K562 (cell line): ENCODE results near the gene HYAL3. TPM values are rescaled to one million over a fixed set of nuclear protein-coding genes. Genes with fewer than 3 reads are reported as not detected.

ENCODE experiments used
- ATAC-seq: fragments of 200-7000 bp; cut with Tn5 transposase; 3 replicates; pipeline ENCODE4 v1.9.1; 2020; ENCODE audit warnings: moderate library complexity
- BruUV-seq: library from RNA; stranded (reverse); fragments of 400-500 nt; replicated peaks from 2 replicates; lab custom pipeline; 2021; lab: Mats Ljungman, UMichigan
- CTCF ChIA-PET: fragments of 300-600 bp; formaldehyde crosslinking; extraction: SDS; loops from one replicate; lab custom pipeline; 2021; ENCODE audit warnings: low intra/inter-chr PET ratio; lab: Yijun Ruan, JAX
- POLR2A ChIA-PET: fragments of 300-600, 350-650 bp; sonication (Branson Sonifier 250); formaldehyde crosslinking; extraction: SDS; loops from one replicate; lab custom pipeline; 2021; ENCODE audit warnings: antibody characterized with exemption, inconsistent platforms; lab: Yijun Ruan, JAX
- DNase-seq, 4 experiments: peaks; one replicate each; pipeline versions ENCODE4 v3.0.0 to v3.0.0-alpha.2; 2011 to 2018; ENCODE audit warnings: low spot score in 3 of 4, mixed read lengths in 3 of 4; ENCODE audit errors: extremely low read depth in 1 of 4
- FAIRE-seq: peaks from 2 replicates; lab custom pipeline; 2011; peaks lifted over from hg19 to GRCh38; lab: Jason Lieb, UNC
- H2AFZ ChIP-seq: 2 replicates; pipeline ENCODE4 v1.6.0; 2011; ENCODE audit warnings: low read depth, low read length, control low read depth, inconsistent platforms
- H3K27ac ChIP-seq: fragments of 200-600 bp; 3 replicates; pipeline ENCODE4 v1.8.0; 2011; ENCODE audit warnings: low read depth, mild to moderate bottlenecking, control low read depth, inconsistent platforms, low read length, moderate library complexity, mixed read lengths; ENCODE audit errors: extremely low read depth
- H3K27me3 ChIP-seq, 2 experiments: fragments of 300-600 bp in 1 of 2; 2 replicates in 1 of 2; 3 replicates in 1 of 2; pipeline versions ENCODE4 v1.6.0 to v1.8.0; 2011; ENCODE audit warnings: inconsistent platforms in 2 of 2, low read length in 2 of 2, mild to moderate bottlenecking in 1 of 2, mixed read lengths in 1 of 2, moderate library complexity in 1 of 2; ENCODE audit not compliant: control insufficient read depth in 2 of 2, insufficient read depth in 2 of 2
- H3K36me3 ChIP-seq: fragments of 300-600 bp; 3 replicates; pipeline ENCODE4 v1.8.0; 2011; ENCODE audit warnings: mild to moderate bottlenecking, low read length, inconsistent platforms; ENCODE audit not compliant: control insufficient read depth, insufficient read depth
- H3K4me1 ChIP-seq, 2 experiments: fragments of 200-600 bp in 1 of 2; replicated peaks in 1 of 2; 2 replicates in 1 of 2; 3 replicates in 1 of 2; pipeline versions ENCODE4 v1.5.1 to v1.8.0; 2011; ENCODE audit warnings: inconsistent platforms in 2 of 2, low read length in 2 of 2, mild to moderate bottlenecking in 1 of 2, mixed read lengths in 1 of 2, moderate library complexity in 1 of 2; ENCODE audit not compliant: control insufficient read depth in 2 of 2, insufficient read depth in 2 of 2
- H3K4me2 ChIP-seq: 2 replicates; pipeline ENCODE4 v1.6.1; 2011; ENCODE audit warnings: low read length, control low read depth, inconsistent platforms, mixed read lengths; ENCODE audit not compliant: insufficient read depth
- H3K4me3 ChIP-seq: fragments of 200-600 bp; sonication (generic), shearing (Covaris generic); 2 replicates; pipeline ENCODE4 v1.5.1; 2016; ENCODE audit warnings: control low read depth, inconsistent platforms
- H3K79me2 ChIP-seq: fragments of 200-600 bp; 3 replicates; pipeline ENCODE4 v1.8.0; 2011; ENCODE audit warnings: low read length, inconsistent platforms; ENCODE audit not compliant: control insufficient read depth, insufficient read depth
- H3K9ac ChIP-seq, 2 experiments: 2 replicates each; pipeline versions ENCODE4 v1.6.0 to v1.6.1; 2011; ENCODE audit warnings: low read depth in 2 of 2, low read length in 2 of 2, control low read depth in 1 of 2, inconsistent platforms in 1 of 2, mild to moderate bottlenecking in 1 of 2, mixed read lengths in 1 of 2; ENCODE audit not compliant: insufficient read depth in 1 of 2
- H3K9me1 ChIP-seq: one replicate; pipeline ENCODE4 v1.6.0; 2011; ENCODE audit warnings: inconsistent platforms, mild to moderate bottlenecking, low read length, moderate library complexity; ENCODE audit not compliant: control insufficient read depth, insufficient read depth
- H3K9me3 ChIP-seq: replicated peaks from 2 replicates; pipeline ENCODE4 v1.5.1; 2011; ENCODE audit warnings: low read depth, low read length, inconsistent platforms; ENCODE audit not compliant: control insufficient read depth, insufficient read depth
- H4K20me1 ChIP-seq: replicated peaks from 2 replicates; pipeline ENCODE4 v1.6.1; 2011; ENCODE audit warnings: low read length, inconsistent platforms, mixed read lengths; ENCODE audit not compliant: control insufficient read depth, insufficient read depth
- XRCC4 ChIP-seq: IDR thresholded peaks from one replicate; pipeline ENCODE4 v1.6.1; 2011; ENCODE audit not compliant: insufficient read depth, insufficient read length; ENCODE audit errors: extremely low read depth
- ZFPM2 ChIP-seq: fragments of 250-450 bp; sonication (Bioruptor Pico); IDR thresholded peaks from 2 replicates; pipeline ENCODE4 v1.5.1; 2022; ENCODE audit warnings: mild to moderate bottlenecking
- ZSCAN32 ChIP-seq: fragments of 450-650 bp; formaldehyde crosslinking; IDR thresholded peaks from 2 replicates; pipeline ENCODE4 v1.4.0; 2020; ENCODE audit warnings: mild to moderate bottlenecking, moderate library complexity
- WGBS: fragments of 100-300 bp; shearing (Covaris generic); methylation state at CpG from one replicate; pipeline ENCODE4 v1.1.6; 2016; ENCODE audit warnings: low coverage, mixed read lengths; ENCODE audit not compliant: insufficient coverage; ENCODE audit errors: missing lambda C conversion rate; 5-methylcytosine and 5-hydroxymethylcytosine counted together
- in situ Hi-C: fragments of 300-500 bp; cut with MboI; formaldehyde crosslinking; loops from 4 replicates; pipeline ENCODE4 v1.15.0; 2018; ENCODE audit warnings: inconsistent platforms, mixed read lengths
- intact Hi-C: fragments of 100-400 bp; cut with micrococcal nuclease; formaldehyde crosslinking; loops from 2 replicates; pipeline ENCODE4 v1.14.2; 2022
- polyA plus RNA-seq, 8 experiments: library from polyadenylated mRNA; depleted of rRNA in 4 of 8; stranded (reverse) in 5 of 8; unstranded in 3 of 8; fragments of >200 nt; fragmentation: Nextera tagmentation in 2 of 8; fragmentation: Illumina TruSeq in 1 of 8; extraction: Ambion mirVana in 2 of 8; extraction: Trizol in 1 of 8; gene quantifications; 2 replicates each; pipeline versions ENCODE4 v1.2.1 to v1.2.3, GENCODE V29; 2011 to 2014; ENCODE audit warnings: inconsistent platforms in 1 of 8, missing spikeins in 1 of 8
- total RNA-seq, 7 experiments: library from RNA; depleted of rRNA in 6 of 7; stranded (reverse); fragments of >200 nt in 6 of 7; fragmentation: Illumina TruSeq in 2 of 7; extraction: Trizol in 2 of 7; gene quantifications; 2 replicates each; pipeline versions ENCODE4 v1.2.1 to v1.2.3, GENCODE V29; 2011 to 2021; ENCODE audit warnings: low replicate concordance in 1 of 7
- TF ChIP-seq, protein P1 (sequence below): sonication (generic); formaldehyde crosslinking; IDR thresholded peaks from 2 replicates; pipeline ENCODE4 v1.8.1; 2023; ENCODE audit warnings: mild to moderate bottlenecking, missing genetic modification reagents
- TF ChIP-seq, protein P2 (sequence below): sonication (generic); formaldehyde crosslinking; IDR thresholded peaks from 2 replicates; pipeline ENCODE4 v1.4.0; 2020; ENCODE audit warnings: mild to moderate bottlenecking, missing genetic modification reagents
- TF ChIP-seq, protein P3 (sequence below), 3 experiments: IDR thresholded peaks in 2 of 3; conservative IDR thresholded peaks in 1 of 3; 2 replicates each; pipeline ENCODE4 v1.5.1; 2011 to 2012; ENCODE audit warnings: low read length in 3 of 3, mild to moderate bottlenecking in 3 of 3, control low read depth in 2 of 3, improper control_type of control experiment in 1 of 3, inconsistent platforms in 1 of 3, low read depth in 1 of 3, mixed read lengths in 1 of 3, moderate library complexity in 1 of 3; ENCODE audit not compliant: insufficient read depth in 2 of 3
- TF ChIP-seq, protein P4 (sequence below): sonication (generic); formaldehyde crosslinking; IDR thresholded peaks from 2 replicates; pipeline ENCODE4 v1.8.1; 2023; ENCODE audit warnings: mild to moderate bottlenecking, missing genetic modification reagents
- TF ChIP-seq, protein P5 (sequence below): IDR thresholded peaks from 2 replicates; pipeline ENCODE4 v1.6.1; 2012; ENCODE audit warnings: low read depth, low read length, improper control_type of control experiment, borderline replicate concordance

The HYAL3 gene
- total and polyA plus RNA-seq, 9 of the 15 experiments (the other 6 are each of a cell fraction or from before 2014, with no cell fraction given), result 0.38 to 9.1 (median 6.8) TPM

DNA sequence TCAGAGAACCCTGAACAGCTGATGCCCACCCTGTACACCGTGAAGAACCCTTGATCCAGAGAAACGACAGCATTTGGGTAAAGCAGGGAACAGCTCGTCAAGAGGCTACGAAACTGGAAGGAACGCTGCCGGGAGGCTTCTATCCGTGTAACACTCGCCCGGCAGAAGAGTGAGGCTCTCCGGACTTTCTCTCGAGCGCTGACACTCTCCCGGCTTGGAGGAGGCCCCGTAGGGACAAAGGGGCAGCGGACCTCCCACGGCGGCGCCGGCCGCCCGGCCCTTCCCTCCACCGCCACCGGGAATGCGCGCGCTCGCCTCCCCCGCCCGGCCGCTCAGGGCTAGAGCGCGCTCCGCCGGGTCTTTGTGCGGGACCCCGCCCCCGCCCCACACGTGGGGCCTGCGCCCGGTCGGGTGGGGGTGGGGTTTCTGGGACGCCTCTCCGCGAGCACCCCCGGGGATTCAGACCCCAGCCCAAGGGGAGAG is 21.7 kb upstream of the HYAL3 start (continued):
- TF ChIP-seq, protein P1, sequence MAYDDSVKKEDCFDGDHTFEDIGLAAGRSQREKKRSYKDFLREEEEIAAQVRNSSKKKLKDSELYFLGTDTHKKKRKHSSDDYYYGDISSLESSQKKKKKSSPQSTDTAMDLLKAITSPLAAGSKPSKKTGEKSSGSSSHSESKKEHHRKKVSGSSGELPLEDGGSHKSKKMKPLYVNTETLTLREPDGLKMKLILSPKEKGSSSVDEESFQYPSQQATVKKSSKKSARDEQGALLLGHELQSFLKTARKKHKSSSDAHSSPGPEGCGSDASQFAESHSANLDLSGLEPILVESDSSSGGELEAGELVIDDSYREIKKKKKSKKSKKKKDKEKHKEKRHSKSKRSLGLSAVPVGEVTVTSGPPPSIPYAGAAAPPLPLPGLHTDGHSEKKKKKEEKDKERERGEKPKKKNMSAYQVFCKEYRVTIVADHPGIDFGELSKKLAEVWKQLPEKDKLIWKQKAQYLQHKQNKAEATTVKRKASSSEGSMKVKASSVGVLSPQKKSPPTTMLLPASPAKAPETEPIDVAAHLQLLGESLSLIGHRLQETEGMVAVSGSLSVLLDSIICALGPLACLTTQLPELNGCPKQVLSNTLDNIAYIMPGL (CRISPR knock-in tag), result no peak
- TF ChIP-seq ZSCAN32, result no peak
- TF ChIP-seq, protein P2, sequence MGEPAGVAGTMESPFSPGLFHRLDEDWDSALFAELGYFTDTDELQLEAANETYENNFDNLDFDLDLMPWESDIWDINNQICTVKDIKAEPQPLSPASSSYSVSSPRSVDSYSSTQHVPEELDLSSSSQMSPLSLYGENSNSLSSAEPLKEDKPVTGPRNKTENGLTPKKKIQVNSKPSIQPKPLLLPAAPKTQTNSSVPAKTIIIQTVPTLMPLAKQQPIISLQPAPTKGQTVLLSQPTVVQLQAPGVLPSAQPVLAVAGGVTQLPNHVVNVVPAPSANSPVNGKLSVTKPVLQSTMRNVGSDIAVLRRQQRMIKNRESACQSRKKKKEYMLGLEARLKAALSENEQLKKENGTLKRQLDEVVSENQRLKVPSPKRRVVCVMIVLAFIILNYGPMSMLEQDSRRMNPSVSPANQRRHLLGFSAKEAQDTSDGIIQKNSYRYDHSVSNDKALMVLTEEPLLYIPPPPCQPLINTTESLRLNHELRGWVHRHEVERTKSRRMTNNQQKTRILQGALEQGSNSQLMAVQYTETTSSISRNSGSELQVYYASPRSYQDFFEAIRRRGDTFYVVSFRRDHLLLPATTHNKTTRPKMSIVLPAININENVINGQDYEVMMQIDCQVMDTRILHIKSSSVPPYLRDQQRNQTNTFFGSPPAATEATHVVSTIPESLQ, result no peak

DNA sequence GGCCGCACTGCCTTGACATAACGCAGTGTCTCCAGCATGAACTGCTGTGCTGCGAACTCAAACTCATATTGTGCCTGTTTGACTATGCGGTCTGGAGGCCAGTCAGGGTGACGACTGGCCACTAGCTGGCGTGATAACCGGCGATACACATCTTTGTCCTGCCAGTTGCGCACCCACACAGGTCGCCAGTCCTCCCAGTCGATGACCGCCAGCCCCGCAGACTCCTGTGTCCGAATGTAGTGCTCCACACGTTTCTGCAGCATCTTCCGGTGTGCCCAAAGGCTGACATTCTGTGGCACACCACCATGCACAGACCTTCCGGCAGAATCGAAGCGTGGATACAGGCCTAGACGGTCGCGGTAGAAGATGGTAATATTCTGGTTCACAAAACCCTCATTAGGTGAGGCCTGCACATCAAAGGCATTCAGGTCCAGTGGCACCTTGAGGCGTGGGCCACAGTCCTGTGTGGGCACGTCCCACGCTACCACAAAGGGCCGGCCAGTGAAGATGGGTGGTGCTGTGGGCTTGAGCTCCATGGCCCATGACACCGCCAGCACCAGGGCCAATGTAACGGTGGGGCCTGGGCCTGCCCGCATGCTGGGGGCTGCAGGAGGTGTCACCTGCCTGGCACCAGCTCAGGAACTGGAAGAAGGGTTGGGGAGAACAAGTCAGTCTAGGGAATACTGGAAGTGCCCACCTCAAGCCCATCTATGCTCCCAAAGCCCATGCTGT is 20.9 kb upstream of the HYAL3 start:
- peak overlapping the region; percentile 98 for H3K9ac ChIP-seq
- no peaks in the 10 kb centered on the region for H4K20me1 ChIP-seq
- 76% methylated on average over 19 of the region's 29 CpGs for WGBS
- no peaks in the 10 kb centered on the region for H3K27me3 ChIP-seq
- intact Hi-C loops, result no loop called here
- BruUV-seq, result no TSS peak
- peaks cover 22% of the 10 kb centered on the region for H3K79me2 ChIP-seq
- no peak for ATAC-seq
- in situ Hi-C loops, result no loop called here
- H3K9me1 ChIP-seq, result no peaks in the 10 kb centered on the region
- peaks cover 29% of the 10 kb centered on the region; the same call in 2 of the 3 replicates for H3K36me3 ChIP-seq
- peak; percentile 32 for FAIRE-seq
- H3K4me3 ChIP-seq, result peak overlapping the region; percentile 81
- H3K27ac ChIP-seq, result peak overlapping the region; percentile 100; the same call in 1 of the 3 replicates
- POLR2A ChIA-PET, result interaction anchor here (0.9 to 1.2 kb wide), 3 partner anchors 8 to 58 kb away, joined by 4 to 5 read pairs (median 4); partner anchors contain the start of gene TUSC2
- H3K4me1 ChIP-seq, result peaks cover 36 to 80% of the 10 kb centered on the region in 2 experiments
- H3K4me2 ChIP-seq, result peak overlapping the region; percentile 90
- H3K9me3 ChIP-seq, result no peaks in the 10 kb centered on the region
- no peak for DNase-seq
- CTCF ChIA-PET, result no interaction called here
- no peak overlapping the region for H2AFZ ChIP-seq
- TF ChIP-seq, protein P3, sequence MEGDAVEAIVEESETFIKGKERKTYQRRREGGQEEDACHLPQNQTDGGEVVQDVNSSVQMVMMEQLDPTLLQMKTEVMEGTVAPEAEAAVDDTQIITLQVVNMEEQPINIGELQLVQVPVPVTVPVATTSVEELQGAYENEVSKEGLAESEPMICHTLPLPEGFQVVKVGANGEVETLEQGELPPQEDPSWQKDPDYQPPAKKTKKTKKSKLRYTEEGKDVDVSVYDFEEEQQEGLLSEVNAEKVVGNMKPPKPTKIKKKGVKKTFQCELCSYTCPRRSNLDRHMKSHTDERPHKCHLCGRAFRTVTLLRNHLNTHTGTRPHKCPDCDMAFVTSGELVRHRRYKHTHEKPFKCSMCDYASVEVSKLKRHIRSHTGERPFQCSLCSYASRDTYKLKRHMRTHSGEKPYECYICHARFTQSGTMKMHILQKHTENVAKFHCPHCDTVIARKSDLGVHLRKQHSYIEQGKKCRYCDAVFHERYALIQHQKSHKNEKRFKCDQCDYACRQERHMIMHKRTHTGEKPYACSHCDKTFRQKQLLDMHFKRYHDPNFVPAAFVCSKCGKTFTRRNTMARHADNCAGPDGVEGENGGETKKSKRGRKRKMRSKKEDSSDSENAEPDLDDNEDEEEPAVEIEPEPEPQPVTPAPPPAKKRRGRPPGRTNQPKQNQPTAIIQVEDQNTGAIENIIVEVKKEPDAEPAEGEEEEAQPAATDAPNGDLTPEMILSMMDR (IDR thresholded peaks at IDR 0.05 in 2 of 3, conservative IDR thresholded peaks at IDR 0.05 in 1 of 3; ENCODE audit: insufficient read depth in 2 of 3, low read depth in 1 of 3, low read length in 3 of 3), result 0 out of 6 replicates have a peak, but pooled peaks of 2 of the 3 experiments have one; percentile 5 to 14
- TF ChIP-seq XRCC4, result no peak
- TF ChIP-seq, protein P4, sequence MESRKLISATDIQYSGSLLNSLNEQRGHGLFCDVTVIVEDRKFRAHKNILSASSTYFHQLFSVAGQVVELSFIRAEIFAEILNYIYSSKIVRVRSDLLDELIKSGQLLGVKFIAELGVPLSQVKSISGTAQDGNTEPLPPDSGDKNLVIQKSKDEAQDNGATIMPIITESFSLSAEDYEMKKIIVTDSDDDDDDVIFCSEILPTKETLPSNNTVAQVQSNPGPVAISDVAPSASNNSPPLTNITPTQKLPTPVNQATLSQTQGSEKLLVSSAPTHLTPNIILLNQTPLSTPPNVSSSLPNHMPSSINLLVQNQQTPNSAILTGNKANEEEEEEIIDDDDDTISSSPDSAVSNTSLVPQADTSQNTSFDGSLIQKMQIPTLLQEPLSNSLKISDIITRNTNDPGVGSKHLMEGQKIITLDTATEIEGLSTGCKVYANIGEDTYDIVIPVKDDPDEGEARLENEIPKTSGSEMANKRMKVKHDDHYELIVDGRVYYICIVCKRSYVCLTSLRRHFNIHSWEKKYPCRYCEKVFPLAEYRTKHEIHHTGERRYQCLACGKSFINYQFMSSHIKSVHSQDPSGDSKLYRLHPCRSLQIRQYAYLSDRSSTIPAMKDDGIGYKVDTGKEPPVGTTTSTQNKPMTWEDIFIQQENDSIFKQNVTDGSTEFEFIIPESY (CRISPR knock-in tag), result peak; percentile 80; the same call in 1 of the 2 replicates
- TF ChIP-seq ZFPM2 (CRISPR knock-in tag), result no peak
- TF ChIP-seq, protein P5, sequence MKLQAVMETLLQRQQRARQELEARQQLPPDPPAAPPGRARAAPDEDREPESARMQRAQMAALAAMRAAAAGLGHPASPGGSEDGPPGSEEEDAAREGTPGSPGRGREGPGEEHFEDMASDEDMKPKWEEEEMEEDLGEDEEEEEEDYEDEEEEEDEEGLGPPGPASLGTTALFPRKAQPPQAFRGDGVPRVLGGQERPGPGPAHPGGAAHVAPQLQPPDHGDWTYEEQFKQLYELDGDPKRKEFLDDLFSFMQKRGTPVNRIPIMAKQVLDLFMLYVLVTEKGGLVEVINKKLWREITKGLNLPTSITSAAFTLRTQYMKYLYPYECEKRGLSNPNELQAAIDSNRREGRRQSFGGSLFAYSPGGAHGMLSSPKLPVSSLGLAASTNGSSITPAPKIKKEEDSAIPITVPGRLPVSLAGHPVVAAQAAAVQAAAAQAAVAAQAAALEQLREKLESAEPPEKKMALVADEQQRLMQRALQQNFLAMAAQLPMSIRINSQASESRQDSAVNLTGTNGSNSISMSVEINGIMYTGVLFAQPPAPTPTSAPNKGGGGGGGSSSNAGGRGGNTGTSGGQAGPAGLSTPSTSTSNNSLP, result no peak
